IPS DF 4.7 (cell line): Measurements from ENCODE around the gene NOD2.

ENCODE experiments used
- DNase-seq: peaks from one replicate; pipeline ENCODE4 v3.0.0-alpha.2; 2013; ENCODE audit warnings: low spot score; ENCODE audit errors: extremely low read depth

The NOD2 gene

DNA sequence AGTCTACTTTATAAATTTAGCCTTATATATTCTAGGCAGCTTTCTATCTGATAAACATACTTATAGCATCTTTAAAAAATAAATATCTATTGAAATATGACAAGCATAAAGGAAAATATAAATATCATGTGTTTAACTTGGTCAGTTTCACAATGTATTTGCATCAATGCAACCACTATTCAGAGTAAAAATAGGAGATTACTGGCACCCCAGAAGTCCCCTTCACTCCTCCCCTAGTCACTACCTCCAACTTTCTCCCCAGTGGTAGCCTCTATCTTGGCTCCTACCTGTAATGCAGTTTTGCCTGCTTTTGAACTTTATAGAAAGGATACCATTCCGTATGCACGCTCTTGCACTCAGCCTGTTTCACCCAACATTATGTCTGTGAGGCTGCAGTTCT is 3.2 kb upstream of the NOD2 start:
- DNase-seq, result no peak

DNA sequence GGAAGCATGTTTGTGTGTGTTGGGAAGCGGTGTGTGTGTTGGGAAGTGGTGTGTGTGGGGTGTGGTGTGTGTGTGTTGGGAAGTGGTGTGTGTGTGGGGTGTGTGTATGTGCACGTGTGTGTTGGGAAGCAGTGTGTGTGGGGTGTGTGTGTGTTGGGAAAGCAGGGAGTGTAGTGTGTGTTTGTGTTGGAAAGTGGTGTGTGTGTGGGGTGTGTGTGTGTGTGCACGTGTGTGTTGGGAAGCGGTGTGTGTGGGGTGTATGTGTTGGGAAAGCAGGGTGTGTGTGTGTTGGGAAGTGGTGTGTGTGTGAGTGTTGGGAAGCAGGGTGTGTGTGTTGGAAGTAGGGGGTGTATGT is 785 bp upstream of the NOD2 start:
- no peak for DNase-seq

DNA sequence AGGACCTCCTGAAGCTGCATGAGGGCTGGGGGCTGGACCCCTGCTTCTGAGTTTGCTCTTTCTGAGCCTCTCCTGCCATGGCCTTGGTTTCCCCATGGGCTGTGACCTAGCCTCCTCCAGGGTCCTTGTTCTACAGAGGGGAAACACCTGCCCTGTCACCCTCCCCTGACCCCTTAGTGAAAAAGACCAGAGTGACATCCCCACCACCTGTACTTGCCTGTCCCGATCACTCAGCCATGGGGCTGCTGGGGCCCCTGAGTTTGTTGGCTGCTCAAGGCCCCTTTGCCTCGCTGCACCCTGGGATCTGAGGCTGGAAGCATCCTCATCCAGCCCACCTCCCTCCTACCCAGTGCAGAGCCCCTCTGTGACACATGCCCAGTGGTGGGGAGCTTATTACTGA is 800 bp downstream of the NOD2 start:
- DNase-seq, result no peak

DNA sequence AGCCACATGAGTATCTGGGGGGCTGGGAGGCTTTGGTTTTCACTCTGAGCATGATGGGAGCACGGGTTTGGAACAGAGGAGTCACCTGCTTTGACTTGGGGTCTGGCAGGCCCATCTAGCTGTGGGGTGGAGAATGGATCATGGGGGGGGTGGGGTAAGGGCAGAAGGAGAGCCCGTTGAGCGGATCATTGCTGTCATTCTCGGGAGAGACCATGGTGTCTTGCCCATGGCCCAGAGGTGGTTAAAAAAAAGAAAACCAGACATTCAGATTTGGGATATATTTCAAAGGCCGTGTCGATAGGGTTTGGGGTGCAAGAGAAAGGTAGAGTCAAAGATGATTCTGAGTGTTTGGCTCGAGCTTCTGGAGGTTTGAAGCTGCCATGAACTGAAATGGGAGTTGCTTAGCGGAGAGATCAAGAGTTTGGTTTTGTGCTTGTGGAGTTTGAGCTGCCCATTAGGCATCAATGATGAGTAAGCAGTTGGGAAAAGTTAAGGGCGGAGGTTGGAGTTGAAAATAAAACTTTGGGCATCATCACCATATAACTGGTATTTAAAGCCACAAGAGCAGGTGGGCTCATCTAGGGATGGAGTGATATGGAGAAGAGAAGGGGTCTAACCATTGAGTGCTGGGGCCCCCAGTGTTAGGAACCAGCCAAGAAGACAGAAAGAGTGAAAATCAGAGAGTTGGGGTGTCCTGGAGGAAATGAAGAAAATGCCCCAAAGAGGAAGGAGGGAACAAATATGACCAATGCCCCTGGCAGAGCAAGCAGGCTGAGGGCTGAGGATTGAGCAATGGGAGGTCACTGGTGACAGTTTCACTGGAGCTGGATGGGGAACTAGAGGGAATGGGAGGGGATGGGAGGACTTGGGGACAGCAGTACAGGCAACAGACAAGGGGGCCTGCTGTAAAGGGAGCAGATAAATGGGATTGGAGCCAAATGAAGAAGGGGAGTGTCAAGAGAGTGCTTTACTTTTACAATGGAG is 1.9 kb downstream of the NOD2 start:
- no peak for DNase-seq

DNA sequence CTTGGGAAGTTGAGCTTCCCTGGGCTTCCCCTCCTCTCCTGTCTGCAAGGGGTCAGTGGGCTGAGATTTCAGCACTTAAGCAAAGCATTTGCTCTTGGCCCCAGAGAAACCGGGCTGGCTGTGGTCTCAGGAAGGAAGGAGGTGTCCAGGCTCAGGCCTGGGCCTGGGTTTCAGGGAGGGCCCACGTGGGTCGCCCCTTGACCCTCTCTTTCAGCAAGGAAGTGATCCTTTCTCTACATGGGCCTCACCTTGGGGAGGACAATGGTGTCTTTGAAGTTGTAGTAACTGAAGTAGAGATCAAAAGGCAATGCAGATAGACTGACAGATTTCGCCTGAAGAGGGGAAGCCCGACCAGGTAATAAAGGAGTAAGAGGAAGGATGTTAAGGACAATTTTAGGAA is 2.7 kb downstream of the NOD2 start:
- DNase-seq, result no peak

DNA sequence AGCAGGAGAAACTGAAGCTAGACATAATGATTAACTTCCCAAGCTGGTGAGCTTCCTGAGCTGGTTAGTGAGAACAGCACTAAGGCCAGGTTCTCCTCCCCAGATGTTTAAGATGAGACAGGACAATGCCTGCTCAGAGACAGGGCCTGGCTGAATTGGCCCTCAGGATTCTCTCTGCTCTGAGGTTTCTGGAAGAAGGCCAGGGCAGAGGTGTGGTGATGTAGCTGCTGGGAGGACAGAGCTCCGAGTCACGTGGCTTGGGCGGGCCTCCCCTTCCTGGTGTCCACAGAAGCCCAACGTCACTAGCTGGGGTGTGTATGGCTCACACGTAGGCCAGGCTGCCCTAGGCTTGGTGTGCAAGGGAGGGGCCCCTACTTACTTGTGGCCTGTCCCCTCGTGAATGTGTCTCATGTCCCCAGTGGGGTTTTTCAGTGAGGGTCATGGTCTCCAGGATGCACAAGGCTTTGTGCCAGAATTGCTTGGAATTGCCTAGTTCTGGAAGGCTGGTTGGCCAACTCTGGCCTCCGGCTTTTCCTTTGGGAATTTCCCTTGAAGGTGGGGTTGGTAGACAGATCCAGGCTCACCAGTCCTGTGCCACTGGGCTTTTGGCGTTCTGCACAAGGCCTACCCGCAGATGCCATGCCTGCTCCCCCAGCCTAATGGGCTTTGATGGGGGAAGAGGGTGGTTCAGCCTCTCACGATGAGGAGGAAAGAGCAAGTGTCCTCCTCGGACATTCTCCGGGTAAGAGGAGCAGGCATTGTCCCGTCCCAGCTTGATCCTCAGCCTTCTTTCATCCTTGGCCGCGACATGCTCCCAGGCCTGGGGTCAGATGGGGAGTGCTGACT is 3.4 kb downstream of the NOD2 start:
- DNase-seq, result no peak

DNA sequence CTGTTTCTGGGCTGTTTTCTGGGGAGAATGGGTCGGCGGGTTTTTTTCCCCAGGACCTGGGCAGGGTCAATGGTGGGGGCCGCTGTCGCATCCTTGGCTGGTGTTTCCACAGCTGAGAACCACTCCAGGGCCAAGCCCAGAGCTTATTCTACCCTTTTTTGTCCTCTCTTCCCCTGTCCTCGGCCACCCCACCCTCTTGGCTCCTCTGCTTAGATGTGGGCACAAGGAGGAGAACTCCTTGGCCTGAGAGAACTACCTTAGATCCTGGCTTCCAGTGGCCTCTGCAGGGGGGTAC is 4.0 kb downstream of the NOD2 start:
- no peak for DNase-seq

DNA sequence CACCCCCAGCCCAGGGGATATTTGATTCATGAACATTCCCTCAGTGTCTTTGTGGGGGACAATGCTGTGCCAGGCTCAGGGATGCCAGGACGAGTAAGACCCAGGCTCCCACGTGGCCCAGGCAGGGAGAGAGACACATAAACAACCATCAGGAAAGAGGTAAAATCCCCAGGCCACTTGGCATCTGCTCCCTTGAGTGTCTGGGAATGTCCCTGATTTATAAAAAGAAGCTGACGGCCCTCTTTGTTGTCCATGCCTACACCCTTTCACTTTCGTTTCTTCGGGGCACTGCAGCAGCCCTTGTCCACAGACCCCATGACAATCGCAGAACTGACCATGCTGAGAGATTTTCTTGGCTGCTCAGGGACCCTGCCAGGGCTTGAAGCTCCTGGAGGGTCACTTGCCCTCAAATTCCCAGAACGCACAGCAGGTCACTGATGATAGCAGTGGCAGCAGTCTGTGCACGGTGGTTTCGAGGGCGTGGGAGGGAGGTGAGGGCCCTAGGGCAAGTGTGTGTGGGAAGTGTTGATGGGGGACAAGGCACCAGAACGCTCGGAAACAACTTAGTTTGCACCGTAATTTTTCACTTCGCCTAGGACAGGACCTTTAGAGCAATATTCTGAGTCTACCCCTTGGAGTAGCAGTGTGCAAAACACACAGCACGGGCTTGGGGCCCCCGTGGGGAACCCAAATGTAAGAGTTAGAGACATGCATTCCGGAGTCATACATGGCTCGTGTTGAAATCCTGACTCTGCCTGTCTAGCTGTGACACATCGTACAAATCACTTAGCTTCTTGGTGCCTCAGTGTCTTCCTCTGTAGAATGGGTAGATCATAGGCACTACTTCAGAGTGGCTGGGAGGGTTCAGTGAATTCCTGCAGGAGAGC is 4.7 kb downstream of the NOD2 start:
- no peak for DNase-seq

DNA sequence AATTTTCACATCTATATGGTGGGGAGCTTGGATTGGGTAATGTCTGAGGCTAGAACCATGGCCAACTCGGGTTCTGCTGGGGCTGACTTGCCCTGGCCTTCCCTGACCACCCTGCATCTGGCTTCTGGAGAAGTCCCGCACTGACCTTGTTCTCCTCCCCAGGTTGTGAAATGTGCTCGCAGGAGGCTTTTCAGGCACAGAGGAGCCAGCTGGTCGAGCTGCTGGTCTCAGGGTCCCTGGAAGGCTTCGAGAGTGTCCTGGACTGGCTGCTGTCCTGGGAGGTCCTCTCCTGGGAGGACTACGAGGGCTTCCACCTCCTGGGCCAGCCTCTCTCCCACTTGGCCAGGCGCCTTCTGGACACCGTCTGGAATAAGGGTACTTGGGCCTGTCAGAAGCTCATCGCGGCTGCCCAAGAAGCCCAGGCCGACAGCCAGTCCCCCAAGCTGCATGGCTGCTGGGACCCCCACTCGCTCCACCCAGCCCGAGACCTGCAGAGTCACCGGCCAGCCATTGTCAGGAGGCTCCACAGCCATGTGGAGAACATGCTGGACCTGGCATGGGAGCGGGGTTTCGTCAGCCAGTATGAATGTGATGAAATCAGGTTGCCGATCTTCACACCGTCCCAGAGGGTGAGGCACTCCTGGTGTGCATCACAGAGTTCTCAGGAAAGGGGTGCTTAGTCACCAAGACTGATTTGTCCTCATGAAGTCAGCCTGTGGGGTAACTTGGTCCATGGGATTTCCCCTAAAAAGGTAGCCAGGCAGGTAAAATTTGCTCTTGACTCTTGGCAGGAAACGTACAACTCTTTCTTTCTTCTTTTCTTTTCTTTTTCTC is 6.1 kb downstream of the NOD2 start:
- DNase-seq, result no peak

DNA sequence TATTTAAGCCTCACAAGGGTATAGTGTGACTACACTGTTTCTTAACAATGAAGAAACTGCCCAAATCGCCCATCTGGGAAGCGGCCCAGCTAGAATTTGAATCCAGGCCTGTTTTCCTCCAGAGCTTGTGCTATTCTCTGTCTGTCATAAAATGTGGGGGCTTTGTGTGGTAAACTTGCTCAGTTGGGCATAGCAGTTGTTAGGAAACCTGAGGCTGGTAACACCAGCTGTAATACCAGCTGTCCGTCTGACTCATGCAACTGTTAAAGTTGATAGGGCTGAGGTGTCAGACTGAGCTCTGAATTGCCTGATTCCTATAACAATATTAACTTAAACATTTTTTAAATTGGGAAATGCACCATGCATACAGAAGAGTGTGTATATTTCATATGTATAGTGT is 9.3 kb downstream of the NOD2 start:
- DNase-seq, result no peak

DNA sequence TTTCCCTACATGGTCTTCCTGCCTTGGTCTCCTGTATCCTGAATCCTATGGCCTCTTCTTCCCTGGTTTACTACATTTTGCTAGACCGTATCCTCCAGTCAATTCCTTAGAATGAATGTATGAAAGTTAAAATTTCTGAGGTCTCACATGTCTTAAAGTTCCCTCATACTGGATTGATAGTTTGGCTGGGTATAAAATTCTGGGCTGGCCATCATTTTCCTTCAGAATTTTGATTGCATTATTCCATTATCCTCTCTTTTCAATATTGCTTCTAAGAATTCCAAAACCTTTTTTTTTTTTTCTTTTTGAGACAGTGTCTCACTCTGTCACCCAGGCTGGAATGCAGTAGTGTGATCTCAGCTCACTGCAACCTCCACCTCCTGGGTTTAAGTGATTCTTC is 10.8 kb downstream of the NOD2 start:
- DNase-seq, result no peak

DNA sequence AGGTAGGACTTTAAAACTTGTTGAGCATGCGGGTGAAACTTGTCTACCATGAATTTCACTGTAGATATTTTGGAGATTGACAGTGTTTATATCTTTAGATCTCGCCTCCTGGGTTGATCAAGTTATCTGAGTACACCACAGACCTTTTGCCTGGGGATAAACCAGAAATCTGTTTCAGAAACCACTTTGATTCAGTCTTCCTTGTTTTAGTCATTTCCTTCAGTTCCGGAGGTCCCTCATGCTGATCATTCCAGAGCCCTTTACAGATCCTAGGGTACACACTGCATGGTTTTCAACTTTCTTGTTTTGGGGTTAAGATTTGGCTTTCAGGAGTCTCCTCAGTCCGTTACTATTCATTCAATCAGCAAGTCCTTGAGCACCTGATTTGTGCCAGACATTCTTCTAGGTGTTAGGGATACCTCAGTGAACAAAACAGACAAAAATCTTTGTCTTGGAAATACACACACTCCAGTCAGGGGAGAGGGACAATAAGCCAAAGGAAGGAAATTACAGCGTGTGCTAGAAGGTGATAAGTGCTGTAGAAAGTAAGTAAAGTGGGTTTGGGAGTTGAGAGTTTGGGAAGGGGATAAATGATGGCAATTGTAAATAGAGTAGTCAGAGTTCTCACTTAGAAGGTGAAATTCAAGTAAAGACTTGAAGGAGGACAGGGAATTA is 12.2 kb downstream of the NOD2 start:
- no peak for DNase-seq

DNA sequence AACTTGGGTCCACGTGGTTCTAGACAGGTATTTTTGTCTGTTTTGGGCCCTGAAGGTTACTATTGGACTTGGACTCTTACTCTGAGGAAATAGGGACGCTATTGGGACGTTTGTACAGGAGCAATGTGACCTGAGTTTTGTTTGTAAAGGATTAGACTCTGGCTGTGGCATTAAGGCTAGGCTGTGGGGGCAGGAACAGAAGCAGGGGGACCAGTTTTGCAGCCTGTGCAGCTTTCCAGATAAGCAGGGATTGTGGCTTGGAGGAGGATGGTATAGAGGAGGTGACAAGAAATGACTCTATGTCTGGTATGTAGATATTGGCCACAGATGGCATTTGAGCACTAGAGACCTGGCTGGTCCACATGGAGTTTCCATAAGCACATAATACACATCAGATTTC is 12.8 kb downstream of the NOD2 start:
- no peak for DNase-seq

DNA sequence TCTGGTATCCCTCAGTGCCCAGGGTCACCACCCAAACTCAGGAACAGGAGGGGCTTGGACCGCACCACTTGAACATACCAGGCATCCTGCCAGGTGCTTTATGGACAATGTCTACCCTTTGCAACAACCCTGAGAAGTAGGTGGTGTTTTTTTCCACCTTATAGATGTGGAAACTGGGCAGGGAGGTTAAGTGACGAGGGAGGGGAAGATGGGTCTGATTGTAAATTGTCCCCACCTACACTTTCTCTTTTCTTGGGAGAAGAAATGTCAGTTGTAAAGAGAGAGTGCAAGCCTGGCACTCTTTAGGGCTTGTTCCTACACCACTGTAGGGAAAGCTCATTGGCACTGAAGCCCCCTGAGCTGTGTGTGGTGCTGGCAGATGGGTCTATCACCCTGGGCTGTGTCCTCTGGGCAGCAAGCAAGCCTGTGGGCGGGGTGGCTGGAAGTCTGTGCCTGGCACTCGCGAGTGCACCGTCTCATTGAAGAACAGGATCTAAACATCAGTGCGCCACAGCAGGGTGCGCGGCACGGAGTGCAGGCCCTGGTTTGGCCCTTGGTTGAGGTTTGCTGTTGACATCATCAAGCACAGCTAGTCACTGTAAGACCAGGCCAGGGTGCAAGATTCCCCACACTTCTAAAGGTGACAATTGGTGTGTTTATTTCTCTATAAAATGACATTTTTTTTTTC is 15.1 kb downstream of the NOD2 start:
- DNase-seq, result no peak

DNA sequence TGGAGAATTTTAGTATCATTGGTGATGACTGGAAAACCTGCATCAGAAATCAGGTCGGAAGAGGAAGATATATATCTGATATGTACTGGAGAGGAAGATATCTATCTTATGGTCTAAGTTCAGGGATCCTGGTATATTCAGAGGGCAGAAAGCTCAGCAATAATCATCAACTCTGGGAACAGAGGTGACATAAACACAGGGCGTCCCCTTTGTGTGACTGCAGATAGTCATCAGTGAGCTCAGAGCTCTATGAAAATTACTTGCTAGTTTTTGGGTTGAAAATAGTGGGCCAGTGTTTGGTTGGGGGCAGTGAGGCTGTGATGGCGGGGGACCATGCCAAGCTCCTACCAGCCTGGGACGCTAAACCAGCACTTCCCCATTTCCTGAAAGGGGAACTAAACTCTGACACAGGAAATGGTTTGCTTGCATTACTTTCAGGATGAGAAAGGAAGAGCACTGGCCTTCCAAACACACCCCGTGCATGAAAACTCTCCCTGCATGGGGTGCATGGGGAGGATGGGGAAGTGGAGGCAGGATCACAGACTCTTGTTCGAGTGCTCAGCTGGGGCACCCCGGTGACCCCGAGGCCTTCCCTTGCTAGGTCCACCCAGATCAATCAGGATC is 15.8 kb downstream of the NOD2 start:
- DNase-seq, result no peak

DNA sequence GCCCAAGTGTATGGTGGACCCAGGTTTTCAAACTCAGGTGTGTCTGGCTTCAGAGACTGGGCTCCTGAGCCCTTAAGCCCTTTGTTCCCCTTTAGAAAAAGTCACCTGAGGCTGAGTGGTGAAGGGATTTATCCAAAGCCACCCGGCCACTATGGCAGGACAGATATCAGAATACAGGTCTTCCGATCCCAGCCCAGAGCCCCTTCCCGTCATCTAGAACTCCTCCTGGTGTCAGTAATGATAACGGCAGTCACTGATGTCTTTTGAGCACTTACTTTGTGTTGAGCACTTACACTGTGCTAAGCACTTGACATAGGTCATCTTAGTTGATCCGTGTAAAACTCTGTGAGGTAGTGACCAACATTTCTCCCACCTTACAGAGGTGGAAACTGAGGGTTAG is 16.6 kb downstream of the NOD2 start:
- DNase-seq, result no peak

DNA sequence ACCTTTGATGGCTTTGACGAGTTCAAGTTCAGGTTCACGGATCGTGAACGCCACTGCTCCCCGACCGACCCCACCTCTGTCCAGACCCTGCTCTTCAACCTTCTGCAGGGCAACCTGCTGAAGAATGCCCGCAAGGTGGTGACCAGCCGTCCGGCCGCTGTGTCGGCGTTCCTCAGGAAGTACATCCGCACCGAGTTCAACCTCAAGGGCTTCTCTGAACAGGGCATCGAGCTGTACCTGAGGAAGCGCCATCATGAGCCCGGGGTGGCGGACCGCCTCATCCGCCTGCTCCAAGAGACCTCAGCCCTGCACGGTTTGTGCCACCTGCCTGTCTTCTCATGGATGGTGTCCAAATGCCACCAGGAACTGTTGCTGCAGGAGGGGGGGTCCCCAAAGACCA is 17.6 kb downstream of the NOD2 start:
- DNase-seq, result no peak

DNA sequence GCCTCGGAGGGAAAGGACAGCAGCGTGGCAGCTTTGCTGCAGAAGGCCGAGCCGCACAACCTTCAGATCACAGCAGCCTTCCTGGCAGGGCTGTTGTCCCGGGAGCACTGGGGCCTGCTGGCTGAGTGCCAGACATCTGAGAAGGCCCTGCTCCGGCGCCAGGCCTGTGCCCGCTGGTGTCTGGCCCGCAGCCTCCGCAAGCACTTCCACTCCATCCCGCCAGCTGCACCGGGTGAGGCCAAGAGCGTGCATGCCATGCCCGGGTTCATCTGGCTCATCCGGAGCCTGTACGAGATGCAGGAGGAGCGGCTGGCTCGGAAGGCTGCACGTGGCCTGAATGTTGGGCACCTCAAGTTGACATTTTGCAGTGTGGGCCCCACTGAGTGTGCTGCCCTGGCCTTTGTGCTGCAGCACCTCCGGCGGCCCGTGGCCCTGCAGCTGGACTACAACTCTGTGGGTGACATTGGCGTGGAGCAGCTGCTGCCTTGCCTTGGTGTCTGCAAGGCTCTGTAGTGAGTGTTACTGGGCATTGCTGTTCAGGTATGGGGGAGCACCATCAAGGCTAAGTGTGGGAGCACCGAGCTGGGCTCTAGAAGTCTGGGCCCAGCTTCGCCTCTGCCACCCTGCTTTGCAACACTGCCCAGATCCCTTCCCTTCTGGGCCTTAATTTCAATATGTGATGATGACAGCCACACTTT is 18.6 kb downstream of the NOD2 start:
- DNase-seq, result no peak

DNA sequence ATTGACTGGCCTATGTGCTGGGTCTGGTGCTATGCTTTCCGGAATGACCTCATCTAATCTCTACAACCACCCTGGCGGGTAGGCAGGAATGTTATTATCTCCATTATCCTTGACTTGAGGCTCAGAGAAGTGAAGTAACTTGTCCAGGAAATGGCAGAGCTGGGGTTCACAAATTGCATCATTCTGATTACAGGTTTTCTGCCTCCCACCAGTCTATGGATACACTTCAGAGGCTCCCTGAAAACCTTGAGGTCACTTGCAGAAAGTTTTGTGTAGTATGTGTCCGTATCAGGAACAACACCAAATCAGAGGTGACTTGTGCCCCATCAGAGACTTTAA is 19.1 kb downstream of the NOD2 start:
- DNase-seq, result no peak
